T47D (cell line): ENCODE data around the gene ZNF433.

Source experiments
- DNase-seq, 2 experiments: peaks; one replicate each; pipeline versions ENCODE4 v3.0.0 to v3.0.0-alpha.2; 2011 to 2012; ENCODE audit warnings: low read depth in 1 of 2, low spot score in 1 of 2
- JUND ChIP-seq: IDR thresholded peaks from 2 replicates; pipeline ENCODE4 v1.6.1; 2012; ENCODE audit warnings: low read depth
- in situ Hi-C: cut with HindIII; loops from 2 replicates; pipeline ENCODE4 v1.10.0; 2016; ENCODE audit warnings: low sequenced_read_pairs, low pct_unique_long_range_greater_than_20kb

ZNF433 gene

DNA sequence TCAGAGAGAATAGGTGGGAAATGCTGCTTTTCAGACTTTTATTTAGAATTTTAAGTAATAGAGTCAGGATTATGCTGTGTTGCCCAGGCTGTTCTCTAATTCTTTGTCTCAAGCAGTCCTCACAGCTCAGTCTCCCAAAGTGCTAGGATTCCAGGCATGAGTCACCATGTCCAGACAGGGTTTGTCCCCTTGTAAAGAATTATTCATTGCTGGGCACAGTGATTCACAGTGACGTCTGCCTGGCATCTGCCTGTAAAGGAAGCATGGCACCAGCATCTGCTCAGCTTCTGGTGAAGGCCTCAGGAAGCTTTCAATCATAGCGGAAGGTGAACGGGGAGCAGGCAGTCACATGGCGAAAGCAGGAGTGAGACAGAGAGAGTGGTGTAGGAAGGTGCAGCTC, 53.0 kb downstream of the ZNF433 start:
- no peak for TF ChIP-seq JUND
- no peak for DNase-seq
- in situ Hi-C loops: no loop called here

- DNase-seq: no peak
- TF ChIP-seq JUND: no peak
- in situ Hi-C loops: no loop called here
Observed at GRCh38 chr19:11979527-11979926, 56.0 kb downstream of the ZNF433 start.

- in situ Hi-C loops: no loop called here
- no peak for TF ChIP-seq JUND
Observed at GRCh38 chr19:11978492-11979100, 56.9 kb downstream of the ZNF433 start.

DNA sequence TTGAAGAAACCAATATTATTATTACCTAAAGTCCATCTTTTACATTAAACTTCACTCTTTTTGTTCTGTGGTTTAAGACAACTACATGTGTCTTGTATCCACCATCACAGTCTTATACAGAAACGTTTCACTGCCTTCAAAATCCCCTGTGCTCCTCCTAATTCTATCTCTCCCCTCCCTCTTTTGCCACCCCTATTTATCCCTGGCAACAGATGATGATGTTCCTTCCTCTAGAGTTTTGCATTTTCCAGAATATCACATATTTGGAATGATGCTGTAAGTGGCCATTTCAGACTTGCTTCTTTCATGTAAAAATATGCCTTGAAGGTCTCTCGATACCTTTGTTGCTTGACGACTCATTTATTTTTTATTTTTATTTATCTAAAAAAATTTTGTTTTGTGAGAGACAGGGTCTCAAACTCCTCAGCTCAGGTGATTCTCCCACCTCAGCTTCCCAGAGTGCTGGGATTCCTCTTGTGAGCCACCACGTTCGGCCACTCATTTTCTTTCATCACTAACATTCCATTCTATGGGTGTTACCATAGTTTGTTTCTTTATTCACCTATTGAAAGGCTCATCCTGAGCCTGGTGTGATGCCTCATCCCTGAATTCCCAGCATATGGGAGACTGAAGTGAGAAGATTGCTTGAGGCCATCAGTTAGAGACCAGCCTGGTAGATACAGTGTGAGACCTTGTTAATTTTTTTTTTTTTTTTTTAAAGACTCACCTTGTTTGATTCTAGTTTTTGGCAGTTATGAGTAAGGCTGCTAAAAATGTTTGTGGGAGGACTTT, 62.3 kb downstream of the ZNF433 start:
- no peak for TF ChIP-seq JUND
- no peak for DNase-seq
- in situ Hi-C loops: no loop called here

More at GRCh38 chr19:11978492-11979100, 56.9 kb downstream of the ZNF433 start:
- DNase-seq: no peak

DNA sequence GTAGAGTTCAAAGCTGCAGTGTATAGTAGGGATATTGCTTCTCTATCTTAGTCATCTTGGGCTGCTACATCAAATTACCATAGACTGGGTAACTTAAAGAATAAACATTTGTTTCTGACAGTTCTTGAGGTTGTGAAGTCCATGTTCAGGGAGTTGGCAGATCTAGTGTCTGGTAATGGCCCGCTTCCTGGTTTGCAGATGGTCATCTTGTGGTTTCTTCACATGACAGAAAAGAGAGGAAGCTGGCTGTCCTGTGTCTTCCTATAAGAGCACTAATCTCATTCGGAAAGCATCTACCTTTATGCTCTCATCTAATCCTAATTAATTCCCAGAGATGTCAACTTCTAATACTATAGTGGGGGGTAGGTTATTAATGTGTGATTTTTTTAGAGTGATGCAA, 64.4 kb downstream of the ZNF433 start:
- DNase-seq: no peak
- no peak for TF ChIP-seq JUND
- in situ Hi-C loops: no loop called here

- no peak for TF ChIP-seq JUND
- in situ Hi-C loops: no loop called here
- DNase-seq: no peak
Observed at GRCh38 chr19:11970174-11970573, 65.3 kb downstream of the ZNF433 start.

GRCh38 chr19:11964858-11965645, 70.4 kb downstream of the ZNF433 start, which contains the start of gene ZNF763:
Gene ZNF763 (plus strand): TSS chr19:11965040. CDS start chr19:11965209, 169 bp downstream.
- TF ChIP-seq JUND: no peak
- in situ Hi-C loops: no loop called here
- peak; percentile 77 to 93 for DNase-seq
